Activated CD4-positive, CD25-positive, alpha-beta regulatory T cell treated with anti-CD3 and anti-CD28 coated beads, Interleukin-2, amount 50 U/mL, for 72 hours (primary cell): ENCODE results near the gene PPP6R1.

ENCODE experiments used
- DNase-seq: peaks from one replicate; pipeline ENCODE4 v3.0.0; 2021

Gene PPP6R1, protein sequence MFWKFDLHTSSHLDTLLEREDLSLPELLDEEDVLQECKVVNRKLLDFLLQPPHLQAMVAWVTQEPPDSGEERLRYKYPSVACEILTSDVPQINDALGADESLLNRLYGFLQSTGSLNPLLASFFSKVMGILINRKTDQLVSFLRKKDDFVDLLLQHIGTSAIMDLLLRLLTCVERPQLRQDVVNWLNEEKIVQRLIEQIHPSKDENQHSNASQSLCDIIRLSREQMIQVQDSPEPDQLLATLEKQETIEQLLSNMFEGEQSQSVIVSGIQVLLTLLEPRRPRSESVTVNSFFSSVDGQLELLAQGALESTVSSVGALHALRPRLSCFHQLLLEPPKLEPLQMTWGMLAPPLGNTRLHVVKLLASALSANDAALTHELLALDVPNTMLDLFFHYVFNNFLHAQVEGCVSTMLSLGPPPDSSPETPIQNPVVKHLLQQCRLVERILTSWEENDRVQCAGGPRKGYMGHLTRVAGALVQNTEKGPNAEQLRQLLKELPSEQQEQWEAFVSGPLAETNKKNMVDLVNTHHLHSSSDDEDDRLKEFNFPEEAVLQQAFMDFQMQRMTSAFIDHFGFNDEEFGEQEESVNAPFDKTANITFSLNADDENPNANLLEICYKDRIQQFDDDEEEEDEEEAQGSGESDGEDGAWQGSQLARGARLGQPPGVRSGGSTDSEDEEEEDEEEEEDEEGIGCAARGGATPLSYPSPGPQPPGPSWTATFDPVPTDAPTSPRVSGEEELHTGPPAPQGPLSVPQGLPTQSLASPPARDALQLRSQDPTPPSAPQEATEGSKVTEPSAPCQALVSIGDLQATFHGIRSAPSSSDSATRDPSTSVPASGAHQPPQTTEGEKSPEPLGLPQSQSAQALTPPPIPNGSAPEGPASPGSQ

DNA sequence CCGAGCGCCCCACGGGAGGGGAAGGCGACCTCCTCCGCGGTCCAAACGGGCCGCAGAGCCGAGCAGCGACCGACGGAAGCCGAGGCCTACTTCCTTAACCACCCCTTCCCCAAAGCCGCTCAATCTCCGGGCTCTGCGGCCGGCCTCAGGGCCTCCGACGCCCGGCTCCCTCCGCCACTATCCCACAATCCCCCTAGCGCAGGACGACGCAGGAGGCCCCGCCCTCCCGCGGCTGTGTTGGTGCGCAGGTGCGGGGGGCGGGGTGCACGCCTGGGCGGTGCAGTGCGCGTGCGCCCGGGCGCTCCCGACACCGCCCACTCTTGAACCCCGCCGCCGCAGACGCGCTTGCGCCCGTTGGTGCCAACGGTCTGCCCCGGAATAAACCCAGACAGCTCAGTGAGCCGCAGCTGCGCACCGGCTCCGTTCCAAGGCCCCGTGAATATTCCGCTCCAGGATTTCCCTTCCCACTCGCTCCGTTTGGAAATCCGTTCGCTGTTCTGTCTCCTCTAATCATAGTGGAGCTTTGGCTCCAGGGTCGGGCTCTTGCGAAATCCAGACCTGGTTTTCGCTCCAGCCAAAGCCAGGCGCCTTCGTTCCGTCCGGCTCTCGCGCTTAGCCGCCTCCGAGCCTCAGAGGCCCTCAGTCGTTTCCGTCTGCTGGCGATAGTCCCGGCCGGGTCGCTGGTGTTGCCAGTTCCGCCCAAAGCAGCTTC lies at the start of gene PPP6R1:
TSS of gene PPP6R1 (minus strand) at position 190 of the 712 bp plus-strand sequence. CDS start 11,914 bp downstream, outside the sequence.
- peak; percentile 95 for DNase-seq

DNA sequence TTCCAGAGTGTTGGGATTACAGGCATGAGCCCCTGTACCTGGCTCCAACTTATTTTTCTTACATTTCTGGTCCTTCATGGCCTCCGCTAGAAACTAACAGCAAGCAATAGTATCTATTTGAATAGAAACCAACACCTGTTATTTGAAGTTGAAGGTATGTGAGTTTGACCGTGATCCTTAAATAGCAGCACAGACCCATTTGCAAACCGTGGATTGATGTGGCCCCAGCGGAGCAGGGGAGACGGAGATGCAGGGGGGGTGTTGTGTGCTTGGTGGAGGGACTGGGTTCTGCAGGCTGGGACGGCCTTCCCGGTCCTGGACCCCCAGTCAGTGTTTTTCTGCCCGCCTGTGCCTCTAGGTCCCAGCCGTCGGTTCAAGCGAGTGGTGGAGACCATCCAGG lies 49.5 kb upstream of the PPP6R1 start:
- no peak for DNase-seq

DNA sequence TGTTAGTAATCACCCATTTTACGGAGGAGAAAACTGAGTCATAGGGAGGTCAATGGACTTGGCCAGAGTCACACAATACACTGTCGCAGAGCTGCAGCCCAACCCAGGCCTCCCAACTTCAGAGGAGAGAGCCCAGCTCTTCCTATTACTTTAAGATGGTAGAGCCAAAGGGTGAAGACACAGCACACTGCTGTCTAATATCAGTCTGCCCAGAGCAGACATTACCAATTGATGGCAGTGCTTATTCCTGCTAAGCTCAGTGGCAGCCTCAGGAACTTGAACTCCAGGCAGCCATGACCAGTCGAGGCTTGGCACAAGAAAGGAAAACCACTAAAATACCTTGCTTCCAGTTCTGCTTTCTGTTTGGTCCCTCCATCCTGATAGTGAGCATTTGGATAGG lies 47.9 kb upstream of the PPP6R1 start:
- DNase-seq: no peak

DNA sequence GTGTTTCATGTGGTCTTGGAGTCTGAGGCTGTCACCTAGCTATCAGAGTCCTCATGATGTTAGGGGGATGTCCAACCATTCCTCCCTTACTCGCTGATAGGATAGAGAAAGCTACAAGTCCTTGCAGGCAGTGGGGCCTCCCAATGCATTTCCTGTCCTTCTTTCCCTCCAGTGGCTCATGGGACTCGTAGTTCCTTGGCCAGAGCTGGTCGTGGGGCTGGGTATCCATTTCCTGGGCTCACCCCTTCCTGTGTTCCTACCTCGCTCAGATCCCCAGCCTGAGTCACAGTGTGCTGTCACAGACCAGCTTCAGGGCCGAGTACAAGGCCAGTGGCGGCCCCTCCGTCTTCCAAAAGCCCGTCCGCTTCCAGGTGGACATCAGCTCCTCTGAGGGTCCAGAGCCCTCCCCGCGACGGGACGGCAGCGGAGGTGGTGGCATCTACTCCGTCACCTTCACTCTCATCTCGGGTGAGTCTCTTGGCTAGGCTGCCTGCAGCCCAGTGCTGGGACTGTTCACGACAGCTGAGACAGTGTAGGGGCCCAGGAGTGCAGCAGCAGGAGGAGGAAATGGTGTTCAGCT lies 47.3 kb upstream of the PPP6R1 start:
- DNase-seq: no peak

DNA sequence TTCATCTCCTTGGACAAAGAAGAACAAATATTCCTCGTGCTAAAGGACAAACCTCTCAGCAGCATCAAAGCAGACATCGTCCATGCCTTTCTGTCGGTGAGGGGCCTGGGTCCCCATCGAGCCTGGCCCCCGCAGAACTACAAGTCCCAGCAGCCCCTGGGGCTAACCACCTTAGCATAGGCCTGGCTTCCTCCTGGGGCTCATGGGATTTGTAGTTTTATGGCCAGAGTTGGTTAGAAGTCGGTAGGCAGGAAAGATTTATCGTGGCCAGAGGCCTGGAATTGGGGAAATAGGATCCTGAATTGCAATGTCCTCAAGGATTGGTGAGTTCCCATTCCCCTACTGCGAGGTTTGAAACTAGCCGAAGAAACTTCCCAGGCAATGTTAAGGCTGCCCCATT lies 46.7 kb upstream of the PPP6R1 start:
- no peak for DNase-seq

DNA sequence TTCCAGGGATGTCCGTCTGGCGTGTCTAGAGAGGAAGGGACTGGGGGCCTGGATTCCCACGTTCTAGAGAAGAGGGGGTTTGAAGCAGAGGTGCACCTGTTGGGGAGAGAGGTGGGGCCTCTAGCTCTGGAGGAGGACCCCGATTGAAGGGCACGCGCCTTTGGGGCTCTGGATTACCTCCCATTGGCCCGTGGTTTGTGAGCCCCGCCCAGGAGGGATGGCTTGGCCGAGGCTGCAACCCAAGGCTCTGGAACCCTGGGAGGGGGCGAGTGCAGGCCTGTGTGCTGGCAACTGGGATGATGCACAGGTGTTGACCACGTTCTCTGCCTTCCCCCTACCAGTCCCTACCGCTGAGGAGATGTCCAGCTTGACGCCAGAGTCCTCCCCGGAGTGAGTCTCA lies 46.2 kb upstream of the PPP6R1 start:
- no peak for DNase-seq

DNA sequence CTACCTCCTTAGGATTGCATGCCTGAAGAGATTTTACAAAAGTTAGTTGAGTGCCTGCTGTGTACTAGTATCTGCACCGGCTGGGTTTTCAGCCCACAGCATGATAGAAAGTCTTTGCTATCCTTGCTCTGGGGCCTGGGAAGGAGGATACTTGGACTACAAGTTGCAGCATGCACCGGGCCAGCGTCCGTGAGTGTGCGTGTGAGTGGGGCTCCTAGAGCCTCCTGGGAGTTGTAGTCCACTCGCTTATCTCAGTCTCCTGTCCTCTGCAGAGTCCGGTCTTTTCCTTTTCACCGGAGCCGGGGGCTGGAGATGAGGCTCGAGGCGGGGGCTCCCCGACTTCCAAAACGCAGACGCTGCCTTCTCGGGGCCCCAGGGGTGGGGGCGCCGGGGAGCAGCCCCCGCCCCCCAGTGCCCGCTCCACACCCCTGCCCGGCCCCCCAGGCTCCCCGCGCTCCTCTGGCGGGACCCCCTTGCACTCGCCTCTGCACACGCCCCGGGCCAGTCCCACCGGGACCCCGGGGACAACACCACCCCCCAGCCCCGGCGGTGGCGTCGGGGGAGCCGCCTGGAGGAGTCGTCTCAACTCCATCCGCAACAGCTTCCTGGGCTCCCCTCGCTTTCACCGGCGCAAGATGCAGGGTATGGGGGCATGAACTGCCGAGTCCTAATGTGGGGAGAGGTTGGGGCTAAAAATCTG lies 45.6 kb upstream of the PPP6R1 start:
- no peak for DNase-seq

DNA sequence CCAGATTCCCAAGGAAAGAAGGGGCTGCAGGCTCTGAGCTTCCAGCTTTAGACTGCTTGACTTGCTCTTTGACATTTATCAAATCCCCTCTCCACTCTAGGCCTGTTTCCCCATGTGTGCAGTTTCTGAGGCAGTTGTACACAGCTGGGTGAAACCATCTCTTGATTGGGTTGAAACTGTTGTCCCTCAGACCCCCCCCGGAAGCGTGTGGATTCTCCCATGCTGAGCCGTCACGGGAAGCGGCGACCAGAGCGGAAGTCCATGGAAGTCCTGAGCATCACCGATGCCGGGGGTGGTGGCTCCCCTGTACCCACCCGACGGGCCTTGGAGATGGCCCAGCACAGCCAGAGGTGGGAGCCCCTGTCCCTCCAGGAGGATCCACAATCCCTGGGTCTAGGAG lies 44.7 kb upstream of the PPP6R1 start:
- DNase-seq: no peak

DNA sequence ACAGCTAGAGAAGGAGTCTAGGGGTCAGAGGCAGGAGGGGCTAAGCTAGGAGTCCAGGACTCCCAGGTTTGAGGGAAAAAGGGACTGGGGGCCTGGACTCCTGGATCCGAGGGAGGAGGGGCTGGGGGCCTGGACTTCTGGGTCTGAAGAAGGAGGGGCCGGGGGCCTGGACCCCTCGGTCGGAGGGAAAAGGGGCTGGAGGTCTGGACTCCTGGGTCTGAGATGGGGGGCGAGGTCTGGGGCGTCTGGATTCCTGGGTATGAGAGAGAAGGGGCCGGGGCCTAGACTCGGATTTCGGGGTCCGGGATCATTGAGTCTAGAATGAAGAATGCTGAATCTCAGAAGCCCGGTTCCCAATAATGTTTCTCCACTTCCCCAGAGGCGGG lies 43.5 kb upstream of the PPP6R1 start:
- DNase-seq: no peak

DNA sequence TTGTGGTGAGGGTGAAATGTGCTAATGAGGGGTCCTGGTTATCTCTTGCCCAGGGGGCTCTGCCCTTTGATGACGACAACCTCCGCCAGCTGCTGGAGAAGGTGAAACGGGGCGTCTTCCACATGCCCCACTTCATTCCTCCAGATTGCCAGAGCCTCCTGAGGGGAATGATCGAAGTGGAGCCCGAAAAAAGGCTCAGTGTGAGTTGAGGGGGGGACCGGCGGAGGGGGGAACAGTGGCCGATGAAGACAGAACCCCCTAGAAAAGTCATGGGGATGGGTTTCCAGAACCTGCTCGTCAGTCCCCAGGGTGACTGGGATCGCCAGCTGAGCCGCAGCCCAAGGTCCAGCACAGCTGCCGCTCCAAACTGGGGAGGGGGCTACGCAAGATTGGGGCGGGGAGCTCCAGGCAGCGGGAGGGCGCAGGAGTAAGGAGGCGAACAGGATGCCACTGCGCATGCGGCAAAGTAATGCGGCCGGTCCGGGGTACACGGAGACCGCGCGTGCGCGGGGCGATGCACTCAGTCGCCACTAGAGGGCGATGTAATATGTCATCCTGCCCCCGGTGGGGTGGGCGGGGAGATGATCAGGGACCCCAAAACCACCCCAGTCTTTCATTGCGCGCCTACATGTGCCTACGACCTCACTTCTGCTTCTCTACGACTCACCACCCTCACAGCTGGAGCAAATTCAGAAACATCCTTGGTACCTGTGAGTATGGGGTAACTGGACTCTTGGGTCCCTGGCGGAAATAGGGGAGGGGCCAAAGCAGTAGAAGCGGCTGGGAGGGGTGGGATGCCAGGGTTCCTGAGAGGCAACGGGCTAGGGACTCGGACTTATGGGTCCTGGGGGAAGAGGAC lies 42.9 kb upstream of the PPP6R1 start:
- DNase-seq: peak; percentile 98

DNA sequence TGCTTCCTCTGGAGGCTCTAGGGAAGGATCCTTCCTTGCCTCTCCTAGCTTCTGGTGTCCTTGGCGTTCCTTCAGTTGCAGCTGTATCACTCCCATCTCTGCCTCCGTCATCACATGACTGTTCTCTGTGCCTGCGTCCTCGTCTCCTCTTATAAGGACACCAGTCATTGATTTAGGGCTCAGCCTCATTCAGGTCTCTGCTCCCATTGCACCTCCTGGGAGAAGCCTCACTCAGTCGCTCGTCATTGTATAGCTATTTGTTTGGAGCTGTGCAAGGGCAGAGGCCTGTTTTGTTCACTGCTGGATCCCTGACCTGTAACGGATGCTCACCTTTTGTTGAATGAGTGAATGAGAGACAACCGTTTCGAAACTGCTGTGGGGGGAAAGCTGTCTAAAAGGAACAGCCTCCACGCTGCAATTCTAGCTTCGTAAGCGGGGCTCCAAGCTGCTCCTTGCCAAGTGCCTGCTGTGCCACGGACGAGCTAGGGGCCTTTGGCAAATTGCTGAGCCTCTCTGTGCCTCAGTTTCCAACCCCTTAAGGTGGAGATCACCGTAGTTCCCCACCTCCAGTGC lies 42.2 kb upstream of the PPP6R1 start:
- DNase-seq: no peak

DNA sequence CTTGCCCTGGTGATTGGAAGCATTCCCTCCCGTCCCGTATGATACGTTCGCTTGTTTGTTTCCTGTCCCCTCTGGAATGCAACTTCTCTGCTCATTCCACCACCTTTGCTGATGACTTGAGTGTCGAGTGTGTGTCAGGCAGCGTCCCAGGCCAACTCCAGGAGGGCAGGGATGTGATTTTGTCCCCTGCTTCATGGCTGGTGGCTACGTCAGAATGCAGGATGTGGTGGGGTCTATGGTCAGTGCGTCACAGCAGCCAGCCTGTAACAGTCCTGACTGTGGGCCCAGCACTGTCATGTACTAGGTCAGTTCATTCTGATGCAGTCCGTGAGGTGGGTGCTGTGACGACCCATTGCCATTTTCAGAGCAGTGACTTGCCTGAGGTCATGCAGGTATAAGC lies 41.2 kb upstream of the PPP6R1 start:
- no peak for DNase-seq

DNA sequence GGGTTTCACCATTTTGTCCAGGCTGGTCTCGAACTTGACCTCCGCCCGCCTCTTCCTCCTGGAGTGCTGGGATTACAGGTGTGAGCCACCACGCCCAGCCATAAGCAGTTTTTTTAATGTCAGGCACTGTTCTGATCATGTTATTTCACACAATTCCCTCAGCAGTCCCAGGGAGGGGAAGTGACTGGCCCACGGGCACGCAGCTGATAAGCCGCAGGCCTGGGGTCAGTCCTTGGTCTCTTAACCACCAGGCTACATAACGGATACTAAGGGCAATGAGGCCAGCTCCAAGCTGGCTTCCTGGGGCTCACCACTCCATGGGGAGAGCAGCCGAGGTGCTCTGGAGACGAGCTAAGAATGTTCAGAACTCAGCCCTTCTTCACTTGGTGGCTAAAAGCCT lies 38.5 kb upstream of the PPP6R1 start:
- no peak for DNase-seq

DNA sequence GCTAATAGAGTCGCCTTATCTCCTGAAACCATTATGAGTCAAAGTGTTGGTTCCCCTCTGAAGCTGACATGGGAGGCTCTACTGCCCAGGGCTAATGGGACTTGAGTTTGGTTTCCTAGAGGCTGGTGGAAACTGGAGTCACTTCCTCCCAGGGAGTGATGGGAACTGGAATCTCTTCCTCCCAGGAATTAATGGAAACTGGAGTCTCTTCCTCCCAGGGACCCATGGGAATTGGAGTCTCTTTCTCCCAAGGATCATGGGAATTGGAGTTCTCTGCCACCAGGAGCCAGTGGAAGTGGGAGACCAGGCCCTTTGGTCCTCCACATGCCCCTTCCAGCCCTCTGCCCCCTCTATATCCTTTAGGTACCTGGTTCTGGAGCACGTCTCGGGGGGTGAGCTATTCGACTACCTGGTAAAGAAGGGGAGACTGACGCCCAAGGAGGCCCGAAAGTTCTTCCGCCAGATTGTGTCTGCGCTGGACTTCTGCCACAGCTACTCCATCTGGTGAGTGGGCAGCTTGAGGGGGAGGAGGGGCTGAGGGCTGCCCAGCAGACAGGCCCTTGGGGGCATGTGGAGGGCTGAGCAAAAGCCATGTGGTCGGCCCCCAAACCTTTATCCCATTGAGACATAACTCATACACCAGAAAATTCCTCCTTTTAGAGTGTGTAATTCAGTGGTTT lies 30.4 kb upstream of the PPP6R1 start:
- no peak for DNase-seq

DNA sequence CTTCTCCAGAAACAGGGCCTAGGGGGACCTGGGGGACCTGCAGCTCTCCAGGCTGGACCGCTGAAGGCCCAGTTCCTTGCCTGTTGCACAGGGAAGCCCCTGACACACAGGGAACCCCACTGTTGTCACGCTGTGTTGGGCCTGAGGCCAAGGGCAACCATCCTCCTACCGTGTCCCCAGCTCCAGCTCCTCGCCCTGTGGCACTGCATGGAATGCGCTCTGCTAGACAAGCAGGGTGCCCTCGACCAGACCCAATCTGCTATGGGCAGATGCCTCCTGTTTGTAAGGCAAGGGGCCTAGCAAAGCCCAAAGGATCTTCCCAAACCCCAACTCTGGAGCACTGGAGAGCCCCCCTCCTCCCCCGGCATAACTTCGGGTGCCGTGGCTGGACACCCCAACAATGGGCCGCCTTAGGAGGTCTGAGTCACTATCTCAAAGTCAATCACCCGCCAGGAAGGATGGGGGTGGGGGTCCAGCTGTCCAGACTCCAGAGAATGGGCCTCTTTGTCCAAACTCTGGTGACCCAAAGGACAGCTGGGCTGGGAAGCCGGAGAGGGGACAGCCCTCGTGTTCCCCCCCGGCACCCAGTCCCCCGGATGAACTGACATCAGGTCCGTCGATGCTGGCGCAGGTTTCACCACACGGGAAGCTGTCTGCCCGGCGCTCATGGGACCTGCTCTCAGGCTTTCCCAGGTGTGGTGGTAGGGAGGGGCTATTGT lies 28.7 kb upstream of the PPP6R1 start:
- no peak for DNase-seq

DNA sequence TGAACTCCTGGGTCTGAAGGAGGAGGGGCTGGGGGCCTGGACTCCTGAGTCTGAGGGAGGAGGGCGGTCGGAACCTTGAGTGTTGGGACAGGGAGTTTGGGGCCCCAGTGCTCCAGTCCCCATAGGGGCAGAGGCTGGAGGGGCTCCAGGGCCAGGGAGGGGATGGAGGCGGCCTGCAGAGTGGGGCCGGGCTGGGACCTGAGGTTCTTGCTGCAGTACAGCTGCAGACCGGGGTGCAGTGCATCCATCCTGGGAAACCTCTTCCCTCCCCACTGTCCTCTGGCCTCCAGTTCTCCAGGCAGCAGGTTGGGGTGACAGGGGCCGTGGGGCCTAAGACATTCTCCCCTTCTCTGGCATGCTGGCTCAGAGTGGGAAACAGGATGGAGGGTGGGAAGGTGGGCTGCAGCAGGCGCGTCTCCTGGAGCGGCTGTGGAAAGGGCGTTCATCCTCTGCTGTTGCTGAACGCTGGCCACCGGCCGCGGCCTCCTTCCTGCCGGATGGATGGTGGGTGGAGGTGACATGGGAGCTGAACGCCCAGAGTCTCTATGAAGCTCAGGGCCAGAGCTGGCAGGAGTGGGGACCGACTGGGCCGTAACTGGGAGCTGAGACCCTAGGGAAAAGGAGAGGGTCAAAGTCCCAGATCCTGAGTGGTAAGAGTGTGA lies 26.5 kb upstream of the PPP6R1 start:
- no peak for DNase-seq

DNA sequence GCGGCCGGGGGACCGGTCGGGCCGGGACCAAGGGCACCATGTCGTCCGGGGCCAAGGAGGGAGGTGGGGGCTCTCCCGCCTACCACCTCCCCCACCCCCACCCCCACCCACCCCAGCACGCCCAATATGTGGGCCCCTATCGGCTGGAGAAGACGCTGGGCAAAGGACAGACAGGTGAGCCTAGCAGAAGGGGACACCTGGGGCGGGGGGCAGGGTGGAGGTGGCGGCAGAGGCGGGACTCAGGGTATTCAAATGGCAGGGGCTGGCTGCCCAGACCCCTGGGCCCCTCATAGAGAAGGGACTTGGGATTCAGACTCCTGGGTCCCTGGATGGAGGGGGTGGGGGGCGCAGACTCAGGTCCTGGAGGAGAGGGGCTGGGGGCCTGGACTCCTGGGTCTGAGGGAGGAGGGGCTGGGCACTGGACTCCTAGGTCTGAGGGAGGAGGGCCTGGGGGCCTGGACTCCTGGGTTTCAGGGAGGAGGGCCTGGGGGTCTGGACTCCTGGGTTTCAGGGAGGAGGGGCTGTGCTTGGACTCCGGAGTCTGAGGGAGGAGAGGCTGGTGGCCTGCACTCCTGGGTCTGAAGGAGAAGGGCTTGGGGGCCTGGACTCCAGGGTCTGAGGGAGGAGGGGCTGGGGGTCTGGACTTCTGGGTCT lies 25.7 kb upstream of the PPP6R1 start:
- no peak for DNase-seq

DNA sequence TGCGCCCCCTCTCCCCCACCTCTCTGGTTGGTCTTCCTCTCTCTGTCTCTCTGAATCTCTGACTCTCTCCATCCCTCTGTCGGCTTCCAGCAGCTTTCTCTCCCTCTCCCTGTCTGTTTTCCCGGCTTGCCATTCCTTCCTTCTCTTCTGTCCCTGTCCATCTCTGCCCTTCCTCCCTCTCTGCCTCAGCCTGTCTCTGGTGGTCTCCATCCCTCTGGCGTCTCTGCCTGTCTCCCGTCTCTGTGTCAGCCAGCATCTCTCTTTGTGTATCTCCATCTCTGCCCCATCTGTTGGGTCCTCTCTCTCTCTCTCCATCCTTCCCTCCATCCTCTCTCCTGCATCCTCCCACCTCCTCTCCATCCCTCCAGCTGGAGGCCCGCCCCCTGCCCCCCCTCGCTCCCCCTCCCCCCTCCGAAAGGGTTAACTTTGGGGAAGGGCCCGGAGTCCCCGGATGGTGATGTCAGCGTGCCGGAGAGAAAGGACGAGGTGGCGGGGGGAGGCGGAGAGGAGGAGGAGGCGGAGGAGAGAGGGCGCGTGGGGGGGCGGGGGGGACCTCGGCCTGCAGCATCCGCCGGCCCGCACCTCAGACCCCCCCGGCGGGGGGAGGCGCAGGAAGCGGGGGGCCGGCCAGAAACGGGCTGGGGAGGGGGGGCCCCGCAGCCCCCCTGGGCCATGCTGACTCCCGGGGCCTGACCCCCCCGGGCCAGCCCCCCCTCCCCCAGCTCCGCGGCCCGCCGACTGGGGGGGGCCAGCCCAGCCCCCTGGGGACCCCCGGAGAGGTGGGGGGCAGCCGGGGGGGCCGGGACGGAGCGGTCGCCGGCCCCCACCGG lies 24.9 kb upstream of the PPP6R1 start, which contains the start of gene BRSK1:
TSS of gene BRSK1 (plus strand) at position 450 of the 830 bp plus-strand sequence. CDS start 446 bp downstream, outside the sequence.
- no peak for DNase-seq
